Endothelial cell of umbilical vein (primary cell): ENCODE results near the gene FOXP1. TPM values are rescaled to one million over a fixed set of nuclear protein-coding genes. Genes with fewer than 3 reads are reported as not detected.

Source experiments
- BruUV-seq: library from RNA; stranded (reverse); fragments of 400-500 nt; replicated peaks from 2 replicates; lab custom pipeline; 2021; lab: Mats Ljungman, UMichigan
- CTCF ChIA-PET: fragments of 300-600, 350-600 bp; sonication (Branson Sonifier 250); formaldehyde crosslinking; loops from one replicate; lab custom pipeline; 2021; ENCODE audit warnings: antibody characterized with exemption, inconsistent platforms; lab: Charles Lee
- POLR2A ChIA-PET: fragments of 300-600, 350-600 bp; sonication (Branson Sonifier 250); formaldehyde crosslinking; loops from one replicate; lab custom pipeline; 2021; ENCODE audit warnings: antibody characterized with exemption, inconsistent platforms; lab: Charles Lee
- DNase-seq: peaks from one replicate; pipeline ENCODE4 v3.0.0-alpha.2; 2011; ENCODE audit warnings: low read depth, low spot score
- FAIRE-seq: peaks from 2 replicates; lab custom pipeline; 2011; peaks lifted over from hg19 to GRCh38; lab: Jason Lieb, UNC
- H2AFZ ChIP-seq: 2 replicates; pipeline ENCODE4 v1.6.0; 2012; ENCODE audit warnings: low read depth, low read length, control low read depth, inconsistent platforms
- H3K27ac ChIP-seq: 2 replicates; pipeline ENCODE4 v1.5.1; 2011; ENCODE audit warnings: low read depth, mild to moderate bottlenecking, control low read depth, low read length, moderate library complexity; ENCODE audit not compliant: insufficient read depth
- H3K27me3 ChIP-seq, 2 experiments: 2 replicates each; pipeline versions ENCODE4 v1.6.0 to v1.6.1; 2011; ENCODE audit warnings: low read length in 2 of 2, mixed read lengths in 1 of 2; ENCODE audit not compliant: control insufficient read depth in 2 of 2, insufficient read depth in 2 of 2
- H3K36me3 ChIP-seq, 2 experiments: 2 replicates in 1 of 2; 3 replicates in 1 of 2; pipeline ENCODE4 v1.5.1; 2011; ENCODE audit warnings: low read length in 2 of 2, mild to moderate bottlenecking in 1 of 2, moderate library complexity in 1 of 2; ENCODE audit not compliant: control insufficient read depth in 2 of 2, insufficient read depth in 2 of 2; ENCODE audit errors: extremely low read depth in 1 of 2
- H3K4me1 ChIP-seq: 3 replicates; pipeline ENCODE4 v1.5.1; 2011; ENCODE audit warnings: mild to moderate bottlenecking, low read length; ENCODE audit not compliant: control insufficient read depth, insufficient read depth; ENCODE audit errors: extremely low read depth
- H3K4me2 ChIP-seq: 2 replicates; pipeline ENCODE4 v1.6.1; 2011; ENCODE audit warnings: low read length, control low read depth, mixed read lengths; ENCODE audit not compliant: insufficient read depth
- H3K4me3 ChIP-seq, 3 experiments: fragments of 200-600 bp in 1 of 3; sonication (generic), shearing (Covaris generic) in 1 of 3; replicated peaks in 1 of 3; 2 replicates each; pipeline ENCODE4 v1.5.1; 2011 to 2016; ENCODE audit warnings: control low read depth in 3 of 3, low read length in 3 of 3, mild to moderate bottlenecking in 2 of 3, inconsistent platforms in 1 of 3, low read depth in 1 of 3, moderate library complexity in 1 of 3; ENCODE audit not compliant: insufficient read depth in 1 of 3
- H3K79me2 ChIP-seq: 2 replicates; pipeline ENCODE4 v1.6.0; 2012; ENCODE audit warnings: low read length, inconsistent platforms; ENCODE audit not compliant: control insufficient read depth, insufficient read depth
- H3K9ac ChIP-seq: replicated peaks from 2 replicates; pipeline ENCODE3; 2011; ENCODE audit warnings: low read length, control low read depth; ENCODE audit not compliant: insufficient read depth; ENCODE audit errors: extremely low read depth
- H3K9me1 ChIP-seq: replicated peaks from 3 replicates; pipeline ENCODE4 v1.6.0; 2011; ENCODE audit warnings: mild to moderate bottlenecking, low read length; ENCODE audit not compliant: control insufficient read depth, insufficient read depth; ENCODE audit errors: extremely low read depth
- H3K9me3 ChIP-seq: replicated peaks from 2 replicates; pipeline ENCODE4 v1.5.1; 2012; ENCODE audit warnings: low read length, inconsistent platforms; ENCODE audit not compliant: control insufficient read depth, insufficient read depth
- H4K20me1 ChIP-seq: replicated peaks from 2 replicates; pipeline ENCODE3; 2011; ENCODE audit warnings: mild to moderate bottlenecking, low read length; ENCODE audit not compliant: control insufficient read depth, insufficient read depth; ENCODE audit errors: extremely low read depth
- CTCF ChIP-seq, 2 donors: IDR thresholded peaks; 1 replicate in 1 of 2; 2 replicates in 1 of 2; pipeline ENCODE4 v1.5.1; 2011; ENCODE audit warnings: low read length in 2 of 2, mild to moderate bottlenecking in 2 of 2, moderate library complexity in 2 of 2, control low read depth in 1 of 2, inconsistent platforms in 1 of 2, low read depth in 1 of 2; ENCODE audit not compliant: insufficient read depth in 1 of 2; ENCODE audit errors: extremely low read depth in 1 of 2
- EZH2 ChIP-seq: IDR thresholded peaks from 2 replicates; pipeline ENCODE4 v1.6.1; 2012; ENCODE audit warnings: borderline replicate concordance, low read depth, mild to moderate bottlenecking, moderate library complexity, low read length, inconsistent platforms; ENCODE audit not compliant: severe bottlenecking
- FOS ChIP-seq: IDR thresholded peaks from 2 replicates; pipeline ENCODE4 v1.6.1; 2011; ENCODE audit warnings: mild to moderate bottlenecking, low read length, moderate library complexity, borderline replicate concordance; ENCODE audit not compliant: insufficient read depth
- GATA2 ChIP-seq: IDR thresholded peaks from 2 replicates; pipeline ENCODE4 v1.7.0; 2011; ENCODE audit warnings: low read depth, mild to moderate bottlenecking, moderate library complexity, mixed read lengths, low read length; ENCODE audit not compliant: insufficient read length, insufficient read depth
- JUN ChIP-seq: IDR thresholded peaks from 2 replicates; pipeline ENCODE4 v1.6.1; 2011; ENCODE audit warnings: borderline replicate concordance, low read depth; ENCODE audit not compliant: insufficient read length, insufficient read depth
- MAX ChIP-seq: IDR thresholded peaks from 2 replicates; pipeline ENCODE4 v1.6.1; 2011; ENCODE audit not compliant: insufficient read depth, insufficient read length
- MYC ChIP-seq: IDR thresholded peaks from one replicate; pipeline ENCODE4 v1.6.1; 2011; ENCODE audit warnings: mild to moderate bottlenecking, low read depth, low read length
- POLR2A ChIP-seq: IDR thresholded peaks from 2 replicates; pipeline ENCODE4 v1.6.1; 2012; ENCODE audit warnings: low read depth, mild to moderate bottlenecking, control low read depth, low read length
- POLR2AphosphoS5 ChIP-seq: IDR thresholded peaks from 2 replicates; pipeline ENCODE4 v1.6.1; 2012; ENCODE audit warnings: low read depth, mild to moderate bottlenecking, control low read depth, low read length, moderate library complexity; ENCODE audit not compliant: insufficient read depth
- dilution Hi-C: fragments of 300-500 bp; cut with MboI; formaldehyde crosslinking; loops from one replicate; pipeline ENCODE4 v1.15.0; 2019; ENCODE audit warnings: low sequenced_read_pairs; ENCODE audit not compliant: extremely low pct_ligation_motif_present
- intact Hi-C: fragments of 100-400 bp; cut with micrococcal nuclease; formaldehyde crosslinking; loops from one replicate; pipeline ENCODE4 v1.10.0; 2022
- polyA plus RNA-seq, 4 experiments: library from polyadenylated mRNA; depleted of rRNA in 3 of 4; stranded (reverse) in 3 of 4; unstranded in 1 of 4; fragments of >200 nt; gene quantifications; 2 replicates each; pipeline versions ENCODE4 v1.2.1 to v1.2.3, GENCODE V29; 2011 to 2012; ENCODE audit warnings: missing spikeins in 1 of 4
- total RNA-seq: library from RNA; stranded (reverse); gene quantifications from 2 replicates; pipeline ENCODE4 v1.2.3, GENCODE V29; 2021

The FOXP1 gene
- total and polyA plus RNA-seq, 2 donors (not counting 3 experiments of a cell fraction or from before 2014, with no cell fraction given) = 41.0 to 107 TPM

DNA sequence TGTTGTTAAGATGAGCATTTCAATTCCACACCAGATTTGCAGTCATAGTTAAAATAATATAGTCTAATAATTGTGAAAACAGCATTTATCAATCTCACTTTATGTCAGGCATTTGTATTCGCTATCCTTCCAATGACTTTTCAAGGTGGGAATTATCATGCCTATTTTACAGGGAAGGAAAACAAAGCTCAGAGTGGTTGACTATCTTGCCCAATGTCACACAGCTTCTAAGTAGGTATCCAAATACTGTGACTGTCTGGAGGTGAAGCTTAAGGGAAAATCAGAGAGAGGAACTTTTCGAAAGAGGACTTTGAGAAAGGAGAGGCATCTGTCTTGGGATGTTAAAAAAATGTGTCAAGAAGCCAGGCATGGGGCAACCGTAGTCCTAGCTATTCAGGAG, 443.1 kb downstream of the FOXP1 start:
- dilution Hi-C loops = no loop called here

More for the DNA sequence above, 443.1 kb downstream of the FOXP1 start:
- Histone ChIP-seq H3K9ac (no peak overlapping the region), H3K4me1 (peaks cover 4% of the 10 kb centered on the region), H3K36me3 (no peaks in the 10 kb centered on the region), H2AFZ (no peak overlapping the region), H3K4me3 (no peak overlapping the region), H3K27me3 (no peaks in the 10 kb centered on the region), H3K9me3 (no peaks in the 10 kb centered on the region), H4K20me1 (no peaks in the 10 kb centered on the region), H3K9me1 (no peaks in the 10 kb centered on the region), H3K4me2 (no peak overlapping the region), H3K27ac (no peak overlapping the region), H3K79me2 (no peaks in the 10 kb centered on the region)
- no TSS peak for BruUV-seq
- intact Hi-C loops = no loop called here
- no peak for FAIRE-seq
- ChIA-PET POLR2A (no interaction called here), CTCF (no interaction called here)
- TF ChIP-seq POLR2AphosphoS5 (no peak), CTCF (IDR thresholded peaks at IDR 0.05; ENCODE audit: extremely low read depth in 1 of 2, insufficient read depth in 1 of 2, low read depth in 1 of 2, low read length in 2 of 2) (no peak), JUN (no peak), GATA2 (no peak), POLR2A (no peak), FOS (no peak), MYC (no peak), MAX (no peak), EZH2 (no peak)
- no peak for DNase-seq
